Ishikawa (cell line): ENCODE results near the gene BBLN.

ENCODE experiments used
- CEBPB ChIP-seq: IDR thresholded peaks from 2 replicates; pipeline ENCODE4 v1.6.1; 2012
- EGR1 ChIP-seq: IDR thresholded peaks from 2 replicates; pipeline ENCODE4 v1.6.1; 2012
- EP300 ChIP-seq: IDR thresholded peaks from 2 replicates; pipeline ENCODE4 v1.6.1; 2012; ENCODE audit warnings: borderline replicate concordance
- MAX ChIP-seq: IDR thresholded peaks from 2 replicates; pipeline ENCODE4 v1.6.1; 2012
- RAD21 ChIP-seq: IDR thresholded peaks from 2 replicates; pipeline ENCODE4 v1.6.1; 2012; ENCODE audit warnings: low read depth
- REST ChIP-seq: IDR thresholded peaks from 2 replicates; pipeline ENCODE4 v1.6.1; 2012; ENCODE audit warnings: low read depth, mild to moderate bottlenecking
- TAF1 ChIP-seq: IDR thresholded peaks from 2 replicates; pipeline ENCODE4 v1.6.1; 2012; ENCODE audit warnings: low read depth, mild to moderate bottlenecking
- TCF12 ChIP-seq: IDR thresholded peaks from 2 replicates; pipeline ENCODE4 v1.6.1; 2012; ENCODE audit warnings: low read depth
- USF1 ChIP-seq: IDR thresholded peaks from 2 replicates; pipeline ENCODE4 v1.6.1; 2012
- YY1 ChIP-seq: IDR thresholded peaks from 2 replicates; pipeline ENCODE4 v1.6.1; 2012; ENCODE audit warnings: low read depth
- ZBTB7A ChIP-seq: IDR thresholded peaks from 2 replicates; pipeline ENCODE4 v1.6.1; 2012; ENCODE audit warnings: low read depth

- TF ChIP-seq TAF1 (no peak), TCF12 (no peak), YY1 (no peak), REST (no peak), EP300 (no peak), RAD21 (no peak), MAX (peak; percentile 23; the same call in 1 of the 2 replicates), ZBTB7A (no peak), EGR1 (no peak), CEBPB (no peak), USF1 (0 out of 2 replicates have a peak, but pooled peaks have one; percentile 26)
These were observed 6.8 kb upstream of the BBLN start for GRCh38 chr9:128153060-128153946.
